SW480 (cell line): Measurements from ENCODE around the gene PIP5K1C.
"Not testable (repeated sequence)": the region's sequence is repeated elsewhere in the genome, so short reads cannot be mapped to it uniquely, and the experiment has no call there.

Experiments
- DNase-seq: peaks from one replicate; pipeline ENCODE4 v3.0.0-alpha.2; 2016; ENCODE audit warnings: low spot score

PIP5K1C gene

GRCh38 chr19:3673506-3674439 is 26.5 kb downstream of the PIP5K1C start:
- DNase-seq, result no peak

GRCh38 chr19:3672993-3673392 is 27.3 kb downstream of the PIP5K1C start:
- DNase-seq, result no peak

GRCh38 chr19:3672575-3672948 is 27.7 kb downstream of the PIP5K1C start:
- no peak for DNase-seq

GRCh38 chr19:3671680-3672574 is 28.3 kb downstream of the PIP5K1C start:
- no peak for DNase-seq

- no peak for DNase-seq
Observed at GRCh38 chr19:3670796-3671679, 29.2 kb downstream of the PIP5K1C start.

- DNase-seq, result no peak
Observed at GRCh38 chr19:3669947-3670795, 30.1 kb downstream of the PIP5K1C start.

- DNase-seq, result no peak
Observed at GRCh38 chr19:3669082-3669946, 31.0 kb downstream of the PIP5K1C start.

- DNase-seq, result no peak
Observed at GRCh38 chr19:3668331-3669081, 31.8 kb downstream of the PIP5K1C start.

GRCh38 chr19:3667766-3668165 is 32.5 kb downstream of the PIP5K1C start:
- DNase-seq, result no peak

GRCh38 chr19:3667037-3667638 is 33.1 kb downstream of the PIP5K1C start:
- DNase-seq, result no peak

GRCh38 chr19:3666545-3666856 is 33.8 kb downstream of the PIP5K1C start:
- not testable (repeated sequence) for DNase-seq

- DNase-seq, result no peak
Observed at GRCh38 chr19:3665681-3666544, 34.4 kb downstream of the PIP5K1C start.

- no peak for DNase-seq
Observed at GRCh38 chr19:3664879-3665642, 35.2 kb downstream of the PIP5K1C start.

GRCh38 chr19:3663838-3664237 is 36.4 kb downstream of the PIP5K1C start:
- DNase-seq, result no peak

GRCh38 chr19:3661284-3662238 is 38.7 kb downstream of the PIP5K1C start:
- DNase-seq, result no peak
